Liver (tissue), 9 donors: Measurements from ENCODE around the gene RSKR. TPM values are rescaled to one million over a fixed set of nuclear protein-coding genes. Genes with fewer than 3 reads are reported as not detected.

ENCODE experiments used
- DNase-seq: peaks from one replicate; pipeline ENCODE4 v3.0.0-alpha.2; 2017; ENCODE audit warnings: low spot score
- H3K27ac ChIP-seq, 2 donors: one replicate each; pipeline ENCODE4 v1.7.0; 2013; ENCODE audit warnings: inconsistent platforms in 2 of 2, low read length in 2 of 2, control low read depth in 1 of 2, low read depth in 1 of 2, mild to moderate bottlenecking in 1 of 2
- H3K27me3 ChIP-seq, 4 donors: one replicate each; pipeline versions ENCODE4 v1.6.1 to v1.7.0; 2013; ENCODE audit warnings: low read length in 3 of 4, inconsistent platforms in 1 of 4, mild to moderate bottlenecking in 1 of 4, moderate library complexity in 1 of 4; ENCODE audit not compliant: control insufficient read depth in 4 of 4, insufficient read depth in 4 of 4
- H3K36me3 ChIP-seq, 4 donors: one replicate each; pipeline versions ENCODE4 v1.6.1 to v1.7.0; 2013; ENCODE audit warnings: low read length in 3 of 4, mild to moderate bottlenecking in 3 of 4, low read depth in 1 of 4, moderate library complexity in 1 of 4; ENCODE audit not compliant: control insufficient read depth in 4 of 4, insufficient read depth in 3 of 4
- H3K4me1 ChIP-seq, 4 donors: one replicate each; pipeline versions ENCODE4 v1.6.1 to v1.7.0; 2013; ENCODE audit warnings: low read length in 3 of 4, mild to moderate bottlenecking in 3 of 4, moderate library complexity in 1 of 4; ENCODE audit not compliant: control insufficient read depth in 4 of 4, insufficient read depth in 4 of 4
- H3K4me3 ChIP-seq, 3 donors: one replicate each; pipeline versions ENCODE4 v1.6.1 to v1.7.0; 2013; ENCODE audit warnings: low read length in 3 of 3, control low read depth in 1 of 3, low read depth in 1 of 3, mild to moderate bottlenecking in 1 of 3
- H3K9ac ChIP-seq, 2 donors: one replicate each; pipeline ENCODE4 v1.7.0; 2013; ENCODE audit warnings: low read length in 2 of 2, mild to moderate bottlenecking in 2 of 2, moderate library complexity in 2 of 2, control low read depth in 1 of 2, low read depth in 1 of 2
- H3K9me3 ChIP-seq, 4 donors: one replicate each; pipeline versions ENCODE4 v1.6.1 to v1.7.0; 2013; ENCODE audit warnings: low read length in 3 of 4; ENCODE audit not compliant: control insufficient read depth in 4 of 4
- EGR1 ChIP-seq, 2 donors: IDR thresholded peaks; 2 replicates each; pipeline ENCODE4 v1.6.1; 2016 to 2018; ENCODE audit warnings: antibody characterized with exemption in 2 of 2, low read depth in 2 of 2
- FOXA1 ChIP-seq: IDR thresholded peaks from 2 replicates; pipeline ENCODE4 v1.6.1; 2016; ENCODE audit warnings: antibody characterized with exemption
- FOXA2 ChIP-seq: IDR thresholded peaks from 2 replicates; pipeline ENCODE4 v1.6.1; 2016; ENCODE audit warnings: antibody characterized with exemption
- GABPA ChIP-seq, 2 donors: IDR thresholded peaks in 1 of 2; conservative IDR thresholded peaks in 1 of 2; 2 replicates each; pipeline ENCODE4 v1.6.1; 2016; ENCODE audit warnings: antibody characterized with exemption in 2 of 2, mild to moderate bottlenecking in 1 of 2, moderate library complexity in 1 of 2
- HNF4A ChIP-seq, 2 donors: conservative IDR thresholded peaks; 2 replicates each; pipeline ENCODE4 v1.6.1; 2016; ENCODE audit warnings: antibody characterized with exemption in 2 of 2, mild to moderate bottlenecking in 2 of 2
- HNF4G ChIP-seq: IDR thresholded peaks from 2 replicates; pipeline ENCODE4 v1.6.1; 2016; ENCODE audit warnings: antibody characterized with exemption
- JUND ChIP-seq, 2 donors: IDR thresholded peaks; 2 replicates each; pipeline ENCODE4 v1.6.1; 2016; ENCODE audit warnings: antibody characterized with exemption in 2 of 2
- NR2F2 ChIP-seq: IDR thresholded peaks from 2 replicates; pipeline ENCODE4 v1.6.1; 2016; ENCODE audit warnings: antibody characterized with exemption
- RAD21 ChIP-seq, 2 donors: IDR thresholded peaks; 2 replicates each; pipeline ENCODE4 v1.6.1; 2016; ENCODE audit warnings: antibody characterized with exemption in 2 of 2, mild to moderate bottlenecking in 2 of 2
- RXRA ChIP-seq, 2 donors: IDR thresholded peaks; 2 replicates each; pipeline ENCODE4 v1.6.1; 2017 to 2018; ENCODE audit warnings: antibody characterized with exemption in 2 of 2, mild to moderate bottlenecking in 1 of 2
- SP1 ChIP-seq: IDR thresholded peaks from 2 replicates; pipeline ENCODE4 v1.6.1; 2018; ENCODE audit warnings: antibody characterized with exemption, mild to moderate bottlenecking
- YY1 ChIP-seq: IDR thresholded peaks from 2 replicates; pipeline ENCODE4 v1.6.1; 2016; ENCODE audit warnings: antibody characterized with exemption, mild to moderate bottlenecking
- WGBS: extraction: QIAGEN DNeasy Blood & Tissue Kit; methylation state at CpG from one replicate; pipeline ENCODE4 v1.1.7; 2013; 5-methylcytosine and 5-hydroxymethylcytosine counted together
- polyA plus RNA-seq, 2 donors: library from polyadenylated mRNA; stranded (reverse) in 1 of 2; unstranded in 1 of 2; fragments of 200-250 nt in 1 of 2; fragments of >200 nt in 1 of 2; fragmentation: Nextera tagmentation in 1 of 2; extraction: Ambion mirVana in 1 of 2; gene quantifications; one replicate each; pipeline versions ENCODE4 v1.2.1 to v1.2.3, GENCODE V29; 2013 to 2015
- total RNA-seq, 2 donors: library from RNA; depleted of rRNA; stranded (reverse); fragments of >200 nt; gene quantifications; one replicate each; pipeline ENCODE4 v1.2.3, GENCODE V29; 2014
- TF ChIP-seq, protein P1 (sequence below): IDR thresholded peaks from 2 replicates; pipeline ENCODE4 v1.6.1; 2016; ENCODE audit warnings: antibody characterized with exemption
- TF ChIP-seq, protein P2 (sequence below): IDR thresholded peaks from 2 replicates; pipeline ENCODE4 v1.6.1; 2016; ENCODE audit warnings: antibody characterized with exemption
- TF ChIP-seq, protein P3 (sequence below): IDR thresholded peaks from 2 replicates; pipeline ENCODE4 v1.6.1; 2016; ENCODE audit warnings: antibody characterized with exemption, mild to moderate bottlenecking
- TF ChIP-seq, protein P4 (sequence below): fragments of 150-350 bp; IDR thresholded peaks from 2 replicates; pipeline ENCODE4 v1.5.1; 2017; ENCODE audit warnings: improper control_type of control experiment, low read depth, low read length; ENCODE audit not compliant: missing input control
- donor health status: healthy.
- donor health status: healthy.
- donor health status: healthy.
- donor health status: healthy.
- donor health status: healthy.

The RSKR gene
- total and polyA plus RNA-seq, 4 donors = 0.63 to 14.5 (median 1.2) TPM

DNA sequence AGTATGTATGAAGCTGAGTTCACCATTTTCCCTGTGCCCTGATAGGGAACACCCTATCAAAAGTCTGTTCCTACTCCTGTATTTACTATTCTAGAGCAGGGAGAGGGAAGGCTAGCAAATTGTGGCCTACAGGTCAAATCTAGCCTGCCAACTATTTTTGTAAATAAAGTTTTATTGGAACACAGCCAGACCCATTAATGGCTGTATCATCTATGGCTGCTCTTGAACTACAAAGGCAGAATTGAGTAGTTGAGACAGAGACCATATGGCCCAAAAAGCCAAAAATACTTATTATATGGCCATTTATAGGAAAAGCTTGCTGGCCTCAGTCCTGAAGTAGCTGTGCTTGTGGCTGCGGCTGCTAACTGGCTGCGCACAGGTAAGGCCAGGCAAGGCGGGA lies 33.0 kb downstream of the RSKR start:
- Histone ChIP-seq H3K4me1 (peaks cover 7 to 12% (median 11%) of the 10 kb centered on the region in 4 donors), H3K9me3 (no peaks in the 10 kb centered on the region), H3K36me3 (peaks cover 8 to 37% (median 33%) of the 10 kb centered on the region in 4 donors), H3K4me3 (no peak overlapping the region), H3K27me3 (no peaks in the 10 kb centered on the region), H3K9ac (no peak overlapping the region), H3K27ac (no peak overlapping the region)
- TF ChIP-seq GABPA (IDR thresholded peaks at IDR 0.05 in 1 of 2, conservative IDR thresholded peaks at IDR 0.05 in 1 of 2) (no peak), SP1 (no peak), NR2F2 (no peak), RAD21 (IDR thresholded peaks at IDR 0.05) (no peak), YY1 (no peak), FOXA2 (no peak), JUND (IDR thresholded peaks at IDR 0.05) (no peak), HNF4A (conservative IDR thresholded peaks at IDR 0.05) (no peak), FOXA1 (no peak), EGR1 (IDR thresholded peaks at IDR 0.05; ENCODE audit: low read depth in 2 of 2) (no peak)
- TF ChIP-seq, protein P1, sequence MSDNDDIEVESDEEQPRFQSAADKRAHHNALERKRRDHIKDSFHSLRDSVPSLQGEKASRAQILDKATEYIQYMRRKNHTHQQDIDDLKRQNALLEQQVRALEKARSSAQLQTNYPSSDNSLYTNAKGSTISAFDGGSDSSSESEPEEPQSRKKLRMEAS = no peak
- 97% methylated on average over 3 of the region's 3 CpGs for WGBS
- DNase-seq = no peak

DNA sequence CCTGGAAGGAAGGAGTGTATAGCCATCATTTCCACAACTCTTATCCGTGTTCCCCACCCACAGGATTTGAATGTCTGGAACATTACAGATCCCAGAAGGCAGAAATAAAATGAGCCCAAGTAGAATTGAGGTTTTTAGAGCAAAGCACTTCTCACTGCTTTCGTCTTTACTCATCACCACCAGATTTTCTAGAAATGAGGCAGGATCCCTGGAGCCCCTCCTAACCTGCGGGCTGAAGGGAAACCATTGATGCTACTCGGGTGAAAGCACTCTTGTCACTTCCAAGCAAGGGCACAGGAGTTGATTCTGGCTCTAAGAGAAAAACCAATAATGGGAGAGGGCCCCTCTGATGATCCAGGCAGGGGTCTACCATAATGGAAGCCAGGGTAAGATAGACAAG lies 34.5 kb downstream of the RSKR start:
- TF ChIP-seq, protein P2, sequence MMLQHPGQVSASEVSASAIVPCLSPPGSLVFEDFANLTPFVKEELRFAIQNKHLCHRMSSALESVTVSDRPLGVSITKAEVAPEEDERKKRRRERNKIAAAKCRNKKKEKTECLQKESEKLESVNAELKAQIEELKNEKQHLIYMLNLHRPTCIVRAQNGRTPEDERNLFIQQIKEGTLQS = no peak
- no peak for TF ChIP-seq GABPA (IDR thresholded peaks at IDR 0.05 in 1 of 2, conservative IDR thresholded peaks at IDR 0.05 in 1 of 2)
- TF ChIP-seq HNF4A (conservative IDR thresholded peaks at IDR 0.05) = no peak
- no peak for TF ChIP-seq RXRA (IDR thresholded peaks at IDR 0.05)
- TF ChIP-seq, protein P3, sequence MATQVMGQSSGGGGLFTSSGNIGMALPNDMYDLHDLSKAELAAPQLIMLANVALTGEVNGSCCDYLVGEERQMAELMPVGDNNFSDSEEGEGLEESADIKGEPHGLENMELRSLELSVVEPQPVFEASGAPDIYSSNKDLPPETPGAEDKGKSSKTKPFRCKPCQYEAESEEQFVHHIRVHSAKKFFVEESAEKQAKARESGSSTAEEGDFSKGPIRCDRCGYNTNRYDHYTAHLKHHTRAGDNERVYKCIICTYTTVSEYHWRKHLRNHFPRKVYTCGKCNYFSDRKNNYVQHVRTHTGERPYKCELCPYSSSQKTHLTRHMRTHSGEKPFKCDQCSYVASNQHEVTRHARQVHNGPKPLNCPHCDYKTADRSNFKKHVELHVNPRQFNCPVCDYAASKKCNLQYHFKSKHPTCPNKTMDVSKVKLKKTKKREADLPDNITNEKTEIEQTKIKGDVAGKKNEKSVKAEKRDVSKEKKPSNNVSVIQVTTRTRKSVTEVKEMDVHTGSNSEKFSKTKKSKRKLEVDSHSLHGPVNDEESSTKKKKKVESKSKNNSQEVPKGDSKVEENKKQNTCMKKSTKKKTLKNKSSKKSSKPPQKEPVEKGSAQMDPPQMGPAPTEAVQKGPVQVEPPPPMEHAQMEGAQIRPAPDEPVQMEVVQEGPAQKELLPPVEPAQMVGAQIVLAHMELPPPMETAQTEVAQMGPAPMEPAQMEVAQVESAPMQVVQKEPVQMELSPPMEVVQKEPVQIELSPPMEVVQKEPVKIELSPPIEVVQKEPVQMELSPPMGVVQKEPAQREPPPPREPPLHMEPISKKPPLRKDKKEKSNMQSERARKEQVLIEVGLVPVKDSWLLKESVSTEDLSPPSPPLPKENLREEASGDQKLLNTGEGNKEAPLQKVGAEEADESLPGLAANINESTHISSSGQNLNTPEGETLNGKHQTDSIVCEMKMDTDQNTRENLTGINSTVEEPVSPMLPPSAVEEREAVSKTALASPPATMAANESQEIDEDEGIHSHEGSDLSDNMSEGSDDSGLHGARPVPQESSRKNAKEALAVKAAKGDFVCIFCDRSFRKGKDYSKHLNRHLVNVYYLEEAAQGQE = no peak
- TF ChIP-seq, protein P1 = no peak
- TF ChIP-seq, protein P4, sequence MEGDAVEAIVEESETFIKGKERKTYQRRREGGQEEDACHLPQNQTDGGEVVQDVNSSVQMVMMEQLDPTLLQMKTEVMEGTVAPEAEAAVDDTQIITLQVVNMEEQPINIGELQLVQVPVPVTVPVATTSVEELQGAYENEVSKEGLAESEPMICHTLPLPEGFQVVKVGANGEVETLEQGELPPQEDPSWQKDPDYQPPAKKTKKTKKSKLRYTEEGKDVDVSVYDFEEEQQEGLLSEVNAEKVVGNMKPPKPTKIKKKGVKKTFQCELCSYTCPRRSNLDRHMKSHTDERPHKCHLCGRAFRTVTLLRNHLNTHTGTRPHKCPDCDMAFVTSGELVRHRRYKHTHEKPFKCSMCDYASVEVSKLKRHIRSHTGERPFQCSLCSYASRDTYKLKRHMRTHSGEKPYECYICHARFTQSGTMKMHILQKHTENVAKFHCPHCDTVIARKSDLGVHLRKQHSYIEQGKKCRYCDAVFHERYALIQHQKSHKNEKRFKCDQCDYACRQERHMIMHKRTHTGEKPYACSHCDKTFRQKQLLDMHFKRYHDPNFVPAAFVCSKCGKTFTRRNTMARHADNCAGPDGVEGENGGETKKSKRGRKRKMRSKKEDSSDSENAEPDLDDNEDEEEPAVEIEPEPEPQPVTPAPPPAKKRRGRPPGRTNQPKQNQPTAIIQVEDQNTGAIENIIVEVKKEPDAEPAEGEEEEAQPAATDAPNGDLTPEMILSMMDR = no peak
- TF ChIP-seq JUND (IDR thresholded peaks at IDR 0.05) = no peak
- no peak for TF ChIP-seq FOXA2
- no peak for TF ChIP-seq FOXA1
- TF ChIP-seq HNF4G = no peak
- WGBS = 95% methylated on average over 4 of the region's 4 CpGs
- Histone ChIP-seq H3K4me3 (no peak overlapping the region), H3K27ac (no peak overlapping the region), H3K27me3 (no peaks in the 10 kb centered on the region), H3K9me3 (no peaks in the 10 kb centered on the region), H3K9ac (no peak overlapping the region), H3K36me3 (peaks cover 5 to 26% (median 20%) of the 10 kb centered on the region in 4 donors), H3K4me1 (peaks cover 11 to 19% (median 15%) of the 10 kb centered on the region in 4 donors)
- no peak for DNase-seq
